ENCODE measurements around the gene CXXC5. TPM values are rescaled to one million over a fixed set of nuclear protein-coding genes. Genes with fewer than 3 reads are reported as not detected.

CXXC5 gene
- total and polyA plus RNA-seq, 9 of the 15 experiments (the other 6 are each of a cell fraction or from before 2014, with no cell fraction given), result 1.9 to 123 (median 45.8) TPM

DNA sequence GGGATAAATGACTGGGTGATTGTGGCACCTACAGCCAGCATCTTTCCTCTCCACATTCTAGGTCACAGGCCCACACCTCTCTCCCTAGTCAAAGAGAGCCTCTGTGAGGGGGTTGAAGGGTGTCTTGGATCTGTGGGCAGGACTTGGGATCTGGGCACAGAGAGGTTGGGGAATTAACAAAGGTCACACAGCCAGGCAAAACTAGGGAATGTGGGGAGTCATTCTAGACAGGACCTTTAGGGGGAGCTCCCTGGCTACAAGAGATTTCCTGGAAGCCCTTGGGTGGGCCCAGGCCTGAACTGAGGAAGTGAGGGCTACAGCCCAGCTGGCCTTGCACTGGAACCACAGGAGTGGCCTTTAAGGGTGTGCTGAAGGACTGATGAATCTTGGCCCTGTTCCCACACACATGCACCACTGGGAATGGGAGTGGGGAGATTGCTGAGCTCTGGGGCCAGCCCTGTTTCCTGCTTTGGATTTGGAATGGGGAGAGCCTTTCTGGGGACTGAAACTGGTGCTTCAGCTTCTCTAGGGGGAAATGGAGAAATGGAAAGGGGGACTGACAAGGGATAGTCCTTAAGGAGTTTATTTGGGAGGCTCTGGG, 12.4 kb upstream of the CXXC5 start (continued):
- TF ChIP-seq, protein P1, sequence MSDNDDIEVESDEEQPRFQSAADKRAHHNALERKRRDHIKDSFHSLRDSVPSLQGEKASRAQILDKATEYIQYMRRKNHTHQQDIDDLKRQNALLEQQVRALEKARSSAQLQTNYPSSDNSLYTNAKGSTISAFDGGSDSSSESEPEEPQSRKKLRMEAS (CRISPR knock-in tag; IDR thresholded peaks at IDR 0.05), result peak; percentile 71
- TF ChIP-seq, protein P2, sequence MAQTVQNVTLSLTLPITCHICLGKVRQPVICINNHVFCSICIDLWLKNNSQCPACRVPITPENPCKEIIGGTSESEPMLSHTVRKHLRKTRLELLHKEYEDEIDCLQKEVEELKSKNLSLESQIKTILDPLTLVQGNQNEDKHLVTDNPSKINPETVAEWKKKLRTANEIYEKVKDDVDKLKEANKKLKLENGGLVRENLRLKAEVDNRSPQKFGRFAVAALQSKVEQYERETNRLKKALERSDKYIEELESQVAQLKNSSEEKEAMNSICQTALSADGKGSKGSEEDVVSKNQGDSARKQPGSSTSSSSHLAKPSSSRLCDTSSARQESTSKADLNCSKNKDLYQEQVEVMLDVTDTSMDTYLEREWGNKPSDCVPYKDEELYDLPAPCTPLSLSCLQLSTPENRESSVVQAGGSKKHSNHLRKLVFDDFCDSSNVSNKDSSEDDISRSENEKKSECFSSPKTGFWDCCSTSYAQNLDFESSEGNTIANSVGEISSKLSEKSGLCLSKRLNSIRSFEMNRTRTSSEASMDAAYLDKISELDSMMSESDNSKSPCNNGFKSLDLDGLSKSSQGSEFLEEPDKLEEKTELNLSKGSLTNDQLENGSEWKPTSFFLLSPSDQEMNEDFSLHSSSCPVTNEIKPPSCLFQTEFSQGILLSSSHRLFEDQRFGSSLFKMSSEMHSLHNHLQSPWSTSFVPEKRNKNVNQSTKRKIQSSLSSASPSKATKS (CRISPR knock-in tag; IDR thresholded peaks at IDR 0.05), result no peak
- no peak for TF ChIP-seq THRAP3 (IDR thresholded peaks at IDR 0.05; ENCODE audit: borderline replicate concordance)
- TF ChIP-seq, protein P3, sequence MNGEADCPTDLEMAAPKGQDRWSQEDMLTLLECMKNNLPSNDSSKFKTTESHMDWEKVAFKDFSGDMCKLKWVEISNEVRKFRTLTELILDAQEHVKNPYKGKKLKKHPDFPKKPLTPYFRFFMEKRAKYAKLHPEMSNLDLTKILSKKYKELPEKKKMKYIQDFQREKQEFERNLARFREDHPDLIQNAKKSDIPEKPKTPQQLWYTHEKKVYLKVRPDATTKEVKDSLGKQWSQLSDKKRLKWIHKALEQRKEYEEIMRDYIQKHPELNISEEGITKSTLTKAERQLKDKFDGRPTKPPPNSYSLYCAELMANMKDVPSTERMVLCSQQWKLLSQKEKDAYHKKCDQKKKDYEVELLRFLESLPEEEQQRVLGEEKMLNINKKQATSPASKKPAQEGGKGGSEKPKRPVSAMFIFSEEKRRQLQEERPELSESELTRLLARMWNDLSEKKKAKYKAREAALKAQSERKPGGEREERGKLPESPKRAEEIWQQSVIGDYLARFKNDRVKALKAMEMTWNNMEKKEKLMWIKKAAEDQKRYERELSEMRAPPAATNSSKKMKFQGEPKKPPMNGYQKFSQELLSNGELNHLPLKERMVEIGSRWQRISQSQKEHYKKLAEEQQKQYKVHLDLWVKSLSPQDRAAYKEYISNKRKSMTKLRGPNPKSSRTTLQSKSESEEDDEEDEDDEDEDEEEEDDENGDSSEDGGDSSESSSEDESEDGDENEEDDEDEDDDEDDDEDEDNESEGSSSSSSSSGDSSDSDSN (IDR thresholded peaks at IDR 0.05; ENCODE audit: borderline replicate concordance in 1 of 2, low read depth in 2 of 2, low read length in 2 of 2), result 0 out of 4 replicates have a peak, but pooled peaks of 1 of the 2 experiments have one; percentile 49
- no peak for TF ChIP-seq ETV1 (tag; conservative IDR thresholded peaks at IDR 0.05; ENCODE audit: low read depth)
- TF ChIP-seq, protein P4, sequence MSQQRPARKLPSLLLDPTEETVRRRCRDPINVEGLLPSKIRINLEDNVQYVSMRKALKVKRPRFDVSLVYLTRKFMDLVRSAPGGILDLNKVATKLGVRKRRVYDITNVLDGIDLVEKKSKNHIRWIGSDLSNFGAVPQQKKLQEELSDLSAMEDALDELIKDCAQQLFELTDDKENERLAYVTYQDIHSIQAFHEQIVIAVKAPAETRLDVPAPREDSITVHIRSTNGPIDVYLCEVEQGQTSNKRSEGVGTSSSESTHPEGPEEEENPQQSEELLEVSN (IDR thresholded peaks at IDR 0.05; ENCODE audit: borderline replicate concordance in 1 of 2, extremely low read depth in 1 of 2, insufficient read depth in 1 of 2, insufficient read length in 1 of 2, low read depth in 1 of 2, low read length in 1 of 2, poor library complexity in 1 of 2, severe bottlenecking in 1 of 2), result peak in 1 of 2 experiments; percentile 6
- peak; percentile 57 for TF ChIP-seq CBFA2T3 (IDR thresholded peaks at IDR 0.05)
- 0 out of 4 replicates have a peak, but pooled peaks of 1 of the 2 experiments have one; percentile 57 for TF ChIP-seq SIN3A (IDR thresholded peaks at IDR 0.05; ENCODE audit: borderline replicate concordance in 2 of 2, control insufficient read depth in 1 of 2, low read depth in 2 of 2, low read length in 2 of 2)
- peak; percentile 54 to 89; a peak in 2 of 4 replicates for TF ChIP-seq ARNT (IDR thresholded peaks at IDR 0.05)
- TF ChIP-seq, protein P5, sequence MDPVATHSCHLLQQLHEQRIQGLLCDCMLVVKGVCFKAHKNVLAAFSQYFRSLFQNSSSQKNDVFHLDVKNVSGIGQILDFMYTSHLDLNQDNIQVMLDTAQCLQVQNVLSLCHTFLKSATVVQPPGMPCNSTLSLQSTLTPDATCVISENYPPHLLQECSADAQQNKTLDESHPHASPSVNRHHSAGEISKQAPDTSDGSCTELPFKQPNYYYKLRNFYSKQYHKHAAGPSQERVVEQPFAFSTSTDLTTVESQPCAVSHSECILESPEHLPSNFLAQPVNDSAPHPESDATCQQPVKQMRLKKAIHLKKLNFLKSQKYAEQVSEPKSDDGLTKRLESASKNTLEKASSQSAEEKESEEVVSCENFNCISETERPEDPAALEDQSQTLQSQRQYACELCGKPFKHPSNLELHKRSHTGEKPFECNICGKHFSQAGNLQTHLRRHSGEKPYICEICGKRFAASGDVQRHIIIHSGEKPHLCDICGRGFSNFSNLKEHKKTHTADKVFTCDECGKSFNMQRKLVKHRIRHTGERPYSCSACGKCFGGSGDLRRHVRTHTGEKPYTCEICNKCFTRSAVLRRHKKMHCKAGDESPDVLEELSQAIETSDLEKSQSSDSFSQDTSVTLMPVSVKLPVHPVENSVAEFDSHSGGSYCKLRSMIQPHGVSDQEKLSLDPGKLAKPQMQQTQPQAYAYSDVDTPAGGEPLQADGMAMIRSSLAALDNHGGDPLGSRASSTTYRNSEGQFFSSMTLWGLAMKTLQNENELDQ (CRISPR knock-in tag; IDR thresholded peaks at IDR 0.05; ENCODE audit: borderline replicate concordance), result no peak
- TF ChIP-seq MECOM (CRISPR knock-in tag; IDR thresholded peaks at IDR 0.05), result no peak
- TF ChIP-seq, protein P6, sequence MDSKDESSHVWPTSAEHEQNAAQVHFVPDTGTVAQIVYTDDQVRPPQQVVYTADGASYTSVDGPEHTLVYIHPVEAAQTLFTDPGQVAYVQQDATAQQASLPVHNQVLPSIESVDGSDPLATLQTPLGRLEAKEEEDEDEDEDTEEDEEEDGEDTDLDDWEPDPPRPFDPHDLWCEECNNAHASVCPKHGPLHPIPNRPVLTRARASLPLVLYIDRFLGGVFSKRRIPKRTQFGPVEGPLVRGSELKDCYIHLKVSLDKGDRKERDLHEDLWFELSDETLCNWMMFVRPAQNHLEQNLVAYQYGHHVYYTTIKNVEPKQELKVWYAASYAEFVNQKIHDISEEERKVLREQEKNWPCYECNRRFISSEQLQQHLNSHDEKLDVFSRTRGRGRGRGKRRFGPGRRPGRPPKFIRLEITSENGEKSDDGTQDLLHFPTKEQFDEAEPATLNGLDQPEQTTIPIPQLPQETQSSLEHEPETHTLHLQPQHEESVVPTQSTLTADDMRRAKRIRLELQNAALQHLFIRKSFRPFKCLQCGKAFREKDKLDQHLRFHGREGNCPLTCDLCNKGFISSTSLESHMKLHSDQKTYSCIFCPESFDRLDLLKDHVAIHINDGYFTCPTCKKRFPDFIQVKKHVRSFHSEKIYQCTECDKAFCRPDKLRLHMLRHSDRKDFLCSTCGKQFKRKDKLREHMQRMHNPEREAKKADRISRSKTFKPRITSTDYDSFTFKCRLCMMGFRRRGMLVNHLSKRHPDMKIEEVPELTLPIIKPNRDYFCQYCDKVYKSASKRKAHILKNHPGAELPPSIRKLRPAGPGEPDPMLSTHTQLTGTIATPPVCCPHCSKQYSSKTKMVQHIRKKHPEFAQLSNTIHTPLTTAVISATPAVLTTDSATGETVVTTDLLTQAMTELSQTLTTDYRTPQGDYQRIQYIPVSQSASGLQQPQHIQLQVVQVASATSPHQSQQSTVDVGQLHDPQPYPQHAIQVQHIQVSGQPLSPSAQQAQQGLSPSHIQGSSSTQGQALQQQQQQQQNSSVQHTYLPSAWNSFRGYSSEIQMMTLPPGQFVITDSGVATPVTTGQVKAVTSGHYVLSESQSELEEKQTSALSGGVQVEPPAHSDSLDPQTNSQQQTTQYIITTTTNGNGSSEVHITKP (IDR thresholded peaks at IDR 0.05; ENCODE audit: partially characterized antibody), result no peak
- no peak for TF ChIP-seq NELFE (IDR thresholded peaks at IDR 0.05; ENCODE audit: insufficient read depth, insufficient read length)

Data from K562 (cell line).